ENCODE measurements around the gene ZNF837.

DNA sequence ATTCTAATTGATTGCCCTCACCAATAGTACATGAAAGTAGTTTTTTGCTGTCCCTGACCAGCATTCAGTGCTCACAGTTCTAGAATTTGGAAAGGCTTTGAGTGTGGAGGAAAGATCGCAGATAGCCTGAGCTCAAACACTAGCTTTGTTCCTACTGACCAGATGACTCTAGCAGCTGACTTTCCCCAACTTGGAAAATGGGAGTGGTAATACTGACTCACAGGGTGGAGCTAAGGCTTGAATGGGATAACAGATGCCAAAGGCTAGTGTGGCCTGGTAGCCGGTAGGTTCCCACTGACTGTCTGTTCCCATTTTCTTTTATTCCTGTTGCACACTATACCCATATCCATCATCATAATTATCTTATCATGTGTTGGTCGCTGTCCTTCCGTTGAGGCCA is 50.4 kb downstream of the ZNF837 start:
- TF ChIP-seq, protein P1, sequence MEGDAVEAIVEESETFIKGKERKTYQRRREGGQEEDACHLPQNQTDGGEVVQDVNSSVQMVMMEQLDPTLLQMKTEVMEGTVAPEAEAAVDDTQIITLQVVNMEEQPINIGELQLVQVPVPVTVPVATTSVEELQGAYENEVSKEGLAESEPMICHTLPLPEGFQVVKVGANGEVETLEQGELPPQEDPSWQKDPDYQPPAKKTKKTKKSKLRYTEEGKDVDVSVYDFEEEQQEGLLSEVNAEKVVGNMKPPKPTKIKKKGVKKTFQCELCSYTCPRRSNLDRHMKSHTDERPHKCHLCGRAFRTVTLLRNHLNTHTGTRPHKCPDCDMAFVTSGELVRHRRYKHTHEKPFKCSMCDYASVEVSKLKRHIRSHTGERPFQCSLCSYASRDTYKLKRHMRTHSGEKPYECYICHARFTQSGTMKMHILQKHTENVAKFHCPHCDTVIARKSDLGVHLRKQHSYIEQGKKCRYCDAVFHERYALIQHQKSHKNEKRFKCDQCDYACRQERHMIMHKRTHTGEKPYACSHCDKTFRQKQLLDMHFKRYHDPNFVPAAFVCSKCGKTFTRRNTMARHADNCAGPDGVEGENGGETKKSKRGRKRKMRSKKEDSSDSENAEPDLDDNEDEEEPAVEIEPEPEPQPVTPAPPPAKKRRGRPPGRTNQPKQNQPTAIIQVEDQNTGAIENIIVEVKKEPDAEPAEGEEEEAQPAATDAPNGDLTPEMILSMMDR (IDR thresholded peaks at IDR 0.05): no peak
- TF ChIP-seq POLR2A (IDR thresholded peaks at IDR 0.05): no peak

Data from stomach (tissue), 4 donors.